Spleen (tissue), 11 donors: Measurements from ENCODE around the gene PCNX3. TPM values are rescaled to one million over a fixed set of nuclear protein-coding genes. Genes with fewer than 3 reads are reported as not detected.
"Not testable (repeated sequence)": the region's sequence is repeated elsewhere in the genome, so short reads cannot be mapped to it uniquely, and the experiment has no call there.

ENCODE experiments used
- DNase-seq: peaks from one replicate; pipeline ENCODE4 v3.0.0-alpha.2; 2020
- H3K27ac ChIP-seq, 8 donors: fragments of 200-600 bp; sonication (generic) in 7 of 8; 1 replicate in 4 of 8; 2 replicates in 4 of 8; pipeline versions ENCODE4 v1.5.0 to v1.8.0; 2016 to 2021; ENCODE audit warnings: inconsistent platforms in 4 of 8, mild to moderate bottlenecking in 4 of 8, moderate library complexity in 1 of 8
- H3K27me3 ChIP-seq, 7 donors: fragments of 200-600 bp; sonication (generic) in 6 of 7; replicated peaks in 1 of 7; 1 replicate in 4 of 7; 2 replicates in 3 of 7; pipeline versions ENCODE4 v1.5.0 to v1.8.0; 2016 to 2021; ENCODE audit warnings: inconsistent platforms in 3 of 7, mild to moderate bottlenecking in 1 of 7
- H3K36me3 ChIP-seq, 6 donors: fragments of 200-600 bp; sonication (generic) in 5 of 6; 1 replicate in 4 of 6; 2 replicates in 2 of 6; pipeline versions ENCODE4 v1.5.0 to v1.8.0; 2016 to 2021; ENCODE audit warnings: inconsistent platforms in 2 of 6
- H3K4me1 ChIP-seq, 6 donors: fragments of 200-600 bp; sonication (generic) in 5 of 6; 1 replicate in 3 of 6; 2 replicates in 3 of 6; pipeline versions ENCODE4 v1.5.0 to v1.8.0; 2016 to 2021; ENCODE audit warnings: inconsistent platforms in 3 of 6
- H3K4me3 ChIP-seq, 8 donors: fragments of 200-600 bp; sonication (generic) in 7 of 8; 1 replicate in 4 of 8; 2 replicates in 4 of 8; pipeline versions ENCODE4 v1.5.0 to v1.8.0; 2016 to 2021; ENCODE audit warnings: inconsistent platforms in 4 of 8, mild to moderate bottlenecking in 4 of 8, moderate library complexity in 2 of 8
- H3K9me3 ChIP-seq, 8 donors: fragments of 200-600 bp; sonication (generic) in 7 of 8; 1 replicate in 4 of 8; 2 replicates in 4 of 8; pipeline versions ENCODE4 v1.5.0 to v1.8.0; 2016 to 2021; ENCODE audit warnings: inconsistent platforms in 4 of 8
- POLR2A ChIP-seq, 3 donors: fragments of 450-650 bp; IDR thresholded peaks; one replicate each; pipeline ENCODE4 v1.5.1; 2017; ENCODE audit warnings: antibody characterized with exemption in 3 of 3, mild to moderate bottlenecking in 1 of 3
- POLR2AphosphoS5 ChIP-seq, 3 donors: sonication (generic); formaldehyde crosslinking; IDR thresholded peaks; one replicate each; pipeline ENCODE4 v1.5.1; 2017; ENCODE audit warnings: antibody characterized with exemption in 3 of 3
- WGBS, 5 donors: extraction: QIAGEN DNeasy Blood & Tissue Kit in 3 of 5; methylation state at CpG; one replicate each; pipeline versions ENCODE4 v1.1.5 to v1.1.7; 2013 to 2018; 5-methylcytosine and 5-hydroxymethylcytosine counted together
- intact Hi-C: fragments of 100-400 bp; cut with DNase I; formaldehyde crosslinking; loops from one replicate; pipeline ENCODE4 v1.15.0; 2023; ENCODE audit warnings: low total_unique reads
- polyA plus RNA-seq, 3 donors: library from polyadenylated mRNA; stranded (reverse); fragments of 200-250 nt; gene quantifications; one replicate each; pipeline ENCODE4 v1.2.1, GENCODE V29; 2013
- total RNA-seq, 7 donors: library from RNA; depleted of rRNA in 3 of 7; stranded (reverse); fragments of >200 nt in 3 of 7; fragmentation: NEBNext Ultra II Directional in 4 of 7; extraction: Animal tissue kit (Norgen Biotek cat#: 25700) in 4 of 7; gene quantifications; one replicate each; pipeline versions ENCODE4 v1.1.0 to v1.2.1, GENCODE V29; 2016 to 2021
- TF ChIP-seq, protein P1 (sequence below), 11 experiments: fragments of 200-600 bp in 7 of 11; fragments of 450-650 bp in 4 of 11; sonication (generic) in 4 of 11; IDR thresholded peaks in 8 of 11; conservative IDR thresholded peaks in 3 of 11; 1 replicate in 7 of 11; 2 replicates in 4 of 11; pipeline versions ENCODE4 v1.4.0 to v1.8.0; 2016 to 2021; ENCODE audit warnings: antibody characterized with exemption in 11 of 11, inconsistent platforms in 4 of 11, mild to moderate bottlenecking in 1 of 11
- donor health status: healthy with polysubstance abuse.
- donor health status: DM: no; HTN: no; CAD: no; lungs with moderate emphysema.
- donor health status: DM: no; HTN: no; CAD: no.
- donor health status: Bipolar disorder and iron deficiency.
- donor health status: healthy.
- donor health status: DM: no; HTN: no; CAD: no.
- donor health status: DM: yes; HTN: yes; CAD: no.

Gene PCNX3
- total and polyA plus RNA-seq, 10 donors: 9.2 to 51.3 (median 46.9) TPM

DNA sequence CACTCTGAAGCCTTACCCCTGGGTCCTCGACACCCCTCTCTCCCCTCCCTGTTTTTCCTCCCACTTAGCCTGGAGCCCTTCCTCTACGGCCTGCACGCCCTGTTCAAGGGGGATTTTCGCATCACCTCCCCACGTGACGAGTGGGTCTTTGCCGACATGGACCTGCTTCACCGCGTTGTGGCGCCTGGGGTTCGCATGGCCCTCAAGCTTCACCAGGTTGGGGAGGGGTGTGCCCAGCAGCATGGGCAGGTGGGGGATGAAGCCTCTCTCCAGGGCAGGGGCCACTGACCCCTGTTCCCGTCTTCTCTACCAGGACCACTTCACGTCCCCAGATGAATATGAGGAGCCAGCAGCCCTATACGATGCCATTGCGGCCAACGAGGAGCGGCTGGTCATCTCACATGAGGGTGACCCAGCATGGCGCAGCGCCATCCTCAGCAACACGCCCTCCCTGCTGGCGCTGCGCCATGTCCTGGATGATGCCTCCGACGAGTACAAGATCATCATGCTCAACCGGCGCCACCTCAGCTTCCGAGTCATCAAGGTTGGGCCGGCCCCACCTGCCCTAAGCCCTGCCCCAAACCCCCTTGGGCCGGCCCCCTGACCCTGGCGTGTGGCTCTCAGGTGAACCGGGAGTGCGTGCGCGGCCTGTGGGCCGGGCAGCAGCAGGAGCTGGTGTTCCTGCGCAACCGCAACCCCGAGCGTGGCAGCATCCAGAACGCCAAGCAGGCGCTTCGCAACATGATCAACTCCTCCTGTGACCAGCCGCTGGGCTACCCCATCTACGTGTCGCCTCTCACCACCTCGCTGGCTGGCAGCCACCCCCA is 19.5 kb downstream of the PCNX3 start:
- Histone ChIP-seq H3K27ac (peak overlapping the region in 2 of 8 donors; percentile 76 to 99), H3K27me3 (no peaks in the 10 kb centered on the region), H3K36me3 (peaks cover 0 to 72% (median 47%) of the 10 kb centered on the region in 6 donors), H3K4me3 (no peak overlapping the region), H3K4me1 (peaks cover 45 to 83% (median 64%) of the 10 kb centered on the region in 6 donors), H3K9me3 (no peaks in the 10 kb centered on the region)
- WGBS, 5 donors: 91 to 96% (median 94%) methylated on average over 25 to 46 of the region's 46 CpGs
- peak; percentile 75 for DNase-seq
- intact Hi-C loops: loop anchor here (10.0 kb wide), 1 partner anchor 70 kb away; no protein-coding TSS in a partner anchor
- TF ChIP-seq POLR2AphosphoS5 (IDR thresholded peaks at IDR 0.05) (peak in 1 of 3 donors; percentile 48), POLR2A (IDR thresholded peaks at IDR 0.05) (no peak)

GRCh38 chr11:65636108-65637031 is 20.8 kb downstream of the PCNX3 start:
- Histone ChIP-seq H3K4me1 (peaks cover 52 to 96% (median 76%) of the 10 kb centered on the region in 6 donors), H3K9me3 (no peaks in the 10 kb centered on the region), H3K36me3 (peaks cover 2 to 67% (median 39%) of the 10 kb centered on the region in 6 donors), H3K27me3 (no peaks in the 10 kb centered on the region), H3K4me3 (no peak overlapping the region), H3K27ac (peak overlapping the region in 6 of 8 donors; percentile 79 to 99 (median 97))
- 90 to 95% (median 93%) methylated on average over 21 to 28 of the region's 28 CpGs for WGBS, 5 donors
- no peak for TF ChIP-seq POLR2A (IDR thresholded peaks at IDR 0.05)
- TF ChIP-seq, protein P1, sequence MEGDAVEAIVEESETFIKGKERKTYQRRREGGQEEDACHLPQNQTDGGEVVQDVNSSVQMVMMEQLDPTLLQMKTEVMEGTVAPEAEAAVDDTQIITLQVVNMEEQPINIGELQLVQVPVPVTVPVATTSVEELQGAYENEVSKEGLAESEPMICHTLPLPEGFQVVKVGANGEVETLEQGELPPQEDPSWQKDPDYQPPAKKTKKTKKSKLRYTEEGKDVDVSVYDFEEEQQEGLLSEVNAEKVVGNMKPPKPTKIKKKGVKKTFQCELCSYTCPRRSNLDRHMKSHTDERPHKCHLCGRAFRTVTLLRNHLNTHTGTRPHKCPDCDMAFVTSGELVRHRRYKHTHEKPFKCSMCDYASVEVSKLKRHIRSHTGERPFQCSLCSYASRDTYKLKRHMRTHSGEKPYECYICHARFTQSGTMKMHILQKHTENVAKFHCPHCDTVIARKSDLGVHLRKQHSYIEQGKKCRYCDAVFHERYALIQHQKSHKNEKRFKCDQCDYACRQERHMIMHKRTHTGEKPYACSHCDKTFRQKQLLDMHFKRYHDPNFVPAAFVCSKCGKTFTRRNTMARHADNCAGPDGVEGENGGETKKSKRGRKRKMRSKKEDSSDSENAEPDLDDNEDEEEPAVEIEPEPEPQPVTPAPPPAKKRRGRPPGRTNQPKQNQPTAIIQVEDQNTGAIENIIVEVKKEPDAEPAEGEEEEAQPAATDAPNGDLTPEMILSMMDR (IDR thresholded peaks at IDR 0.05 in 8 of 11, conservative IDR thresholded peaks at IDR 0.05 in 3 of 11): no peak
- peak; percentile 79 for DNase-seq
- intact Hi-C loops: loop anchor here (10.0 kb wide), 1 partner anchor 68 kb away; no protein-coding TSS in a partner anchor

DNA sequence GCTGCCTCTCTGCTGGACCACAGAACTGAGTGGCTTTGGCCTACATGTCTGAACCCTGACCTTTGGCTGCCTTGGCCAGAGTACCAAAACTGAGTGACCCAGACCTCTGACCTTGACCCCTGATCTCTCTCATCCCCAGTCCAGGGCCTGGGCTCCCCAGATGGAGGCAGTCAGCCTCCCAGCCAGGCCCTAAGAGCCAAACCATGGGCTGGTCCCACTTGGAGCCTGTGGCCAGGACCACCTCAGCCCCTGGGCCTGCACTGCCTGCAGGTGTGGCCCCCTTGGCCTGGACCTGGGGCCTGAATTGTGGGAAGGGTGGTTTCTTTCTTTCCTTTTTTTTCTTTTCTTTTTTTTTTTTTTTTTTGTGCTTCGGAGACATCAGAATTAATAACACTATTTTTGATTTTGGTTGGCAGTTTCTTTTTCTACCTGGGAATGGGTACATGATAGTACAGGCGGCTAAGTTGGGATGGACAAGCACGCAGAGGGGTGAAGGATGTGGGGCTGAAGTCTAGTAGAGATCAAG is 21.5 kb downstream of the PCNX3 start:
- Histone ChIP-seq H3K4me3 (peak overlapping the region in 2 of 8 donors; percentile 84 to 93), H3K4me1 (peaks cover 59 to 96% (median 81%) of the 10 kb centered on the region in 6 donors), H3K36me3 (peaks cover 2 to 67% (median 40%) of the 10 kb centered on the region in 6 donors), H3K27ac (peak overlapping the region; percentile 79 to 99 (median 96)), H3K27me3 (no peaks in the 10 kb centered on the region), H3K9me3 (no peaks in the 10 kb centered on the region)
- WGBS, 5 donors: 76 to 91% (median 79%) methylated on average over 3 of the region's 3 CpGs
- no peak for TF ChIP-seq POLR2AphosphoS5 (IDR thresholded peaks at IDR 0.05)
- TF ChIP-seq, protein P1 (IDR thresholded peaks at IDR 0.05 in 8 of 11, conservative IDR thresholded peaks at IDR 0.05 in 3 of 11): no peak
- no peak for TF ChIP-seq POLR2A (IDR thresholded peaks at IDR 0.05)
- intact Hi-C loops: loop anchor here (10.0 kb wide), 1 partner anchor 68 kb away; no protein-coding TSS in a partner anchor
- DNase-seq: peak; percentile 76

- Histone ChIP-seq H3K27me3 (no peaks in the 10 kb centered on the region), H3K4me3 (peak within 1 kb of the TSS; percentile 66 to 95 (median 88)), H3K4me1 (peaks cover 63 to 96% (median 83%) of the 10 kb centered on the region in 6 donors), H3K36me3 (peaks cover 2 to 67% (median 48%) of the 10 kb centered on the region in 6 donors), H3K9me3 (no peaks in the 10 kb centered on the region), H3K27ac (peak within 1 kb of the TSS; percentile 79 to 99 (median 96))
- peak; percentile 95 for DNase-seq
- intact Hi-C loops: loop anchor here (10.0 kb wide), 1 partner anchor 67 kb away; no protein-coding TSS in a partner anchor
- WGBS, 5 donors: 3 to 9% (median 4%) methylated on average over 26 to 46 of the region's 46 CpGs
- TF ChIP-seq POLR2AphosphoS5 (IDR thresholded peaks at IDR 0.05): peak; percentile 88 to 91 (median 90)
- TF ChIP-seq, protein P1 (IDR thresholded peaks at IDR 0.05 in 8 of 11, conservative IDR thresholded peaks at IDR 0.05 in 3 of 11): peak in 7 of 11 experiments; percentile 29 to 57 (median 51)
- TF ChIP-seq POLR2A (IDR thresholded peaks at IDR 0.05): peak; percentile 13 to 71 (median 71)
Observed at GRCh38 chr11:65637794-65638419, 22.3 kb downstream of the PCNX3 start, which contains the start of gene SIPA1. Gene SIPA1, plus strand, starts transcription at chr11:65638101. Its CDS starts 2,821 bp downstream, at chr11:65640922.

- H3K27ac ChIP-seq: peak overlapping the region; percentile 79 to 99 (median 96)
- H3K4me3 ChIP-seq: peak overlapping the region; percentile 66 to 95 (median 88)
- intact Hi-C loops: loop anchor here (10.0 kb wide), 1 partner anchor 66 kb away; no protein-coding TSS in a partner anchor
- peaks cover 2 to 67% (median 58%) of the 10 kb centered on the region in 6 donors for H3K36me3 ChIP-seq
- not testable (repeated sequence) for H3K9me3 ChIP-seq, DNase-seq, H3K27me3 ChIP-seq
- peaks cover 50 to 96% (median 81%) of the 10 kb centered on the region in 6 donors for H3K4me1 ChIP-seq
- WGBS, 5 donors: 53 to 70% (median 67%) methylated on average over 8 to 9 of the region's 9 CpGs
Observed at GRCh38 chr11:65639228-65639597, 23.6 kb downstream of the PCNX3 start.
